Fibroblast of the aortic adventitia (primary cell): Measurements from ENCODE around the gene DNAH8. TPM values are rescaled to one million over a fixed set of nuclear protein-coding genes. Genes with fewer than 3 reads are reported as not detected.

Source experiments
- DNase-seq: peaks from one replicate; pipeline ENCODE4 v3.0.0-alpha.2; 2010; ENCODE audit warnings: low read depth
- H3K4me3 ChIP-seq: 2 replicates; pipeline ENCODE4 v1.5.1; 2011; ENCODE audit warnings: low read depth, mild to moderate bottlenecking, control low read depth, low read length, moderate library complexity
- total RNA-seq: library from RNA; depleted of rRNA; stranded (reverse); fragments of >200 nt; gene quantifications from 2 replicates; pipeline ENCODE4 v1.2.3, GENCODE V29; 2012; ENCODE audit warnings: low replicate concordance
- TF ChIP-seq, protein P1 (sequence below): IDR thresholded peaks from 2 replicates; pipeline ENCODE4 v1.5.1; 2011; ENCODE audit warnings: mild to moderate bottlenecking, low read length, control low read depth, inconsistent platforms; ENCODE audit not compliant: insufficient read depth

The DNAH8 gene
- total RNA-seq, 1 donor = not detected

DNA sequence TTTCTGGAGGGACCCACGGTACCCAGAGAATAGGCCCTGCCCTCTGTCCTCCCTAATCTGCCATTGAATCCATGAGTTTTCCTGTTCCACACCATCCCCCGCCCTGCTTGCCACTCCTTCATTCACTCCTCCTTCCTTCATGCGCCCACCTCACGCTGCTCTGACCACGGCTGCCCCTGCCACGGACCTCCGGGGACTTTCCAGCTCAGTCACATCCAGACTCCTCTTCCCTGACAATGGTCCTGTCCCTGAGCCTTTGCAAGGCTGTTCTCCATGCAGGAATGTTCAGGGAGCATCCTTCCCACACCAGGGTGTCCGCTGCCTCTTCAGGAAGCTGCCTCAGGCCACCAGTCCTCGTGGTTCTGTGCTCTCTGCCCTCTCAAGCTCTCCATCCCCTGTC is 359.4 kb downstream of the DNAH8 start:
- no peak overlapping the region for H3K4me3 ChIP-seq
- TF ChIP-seq, protein P1, sequence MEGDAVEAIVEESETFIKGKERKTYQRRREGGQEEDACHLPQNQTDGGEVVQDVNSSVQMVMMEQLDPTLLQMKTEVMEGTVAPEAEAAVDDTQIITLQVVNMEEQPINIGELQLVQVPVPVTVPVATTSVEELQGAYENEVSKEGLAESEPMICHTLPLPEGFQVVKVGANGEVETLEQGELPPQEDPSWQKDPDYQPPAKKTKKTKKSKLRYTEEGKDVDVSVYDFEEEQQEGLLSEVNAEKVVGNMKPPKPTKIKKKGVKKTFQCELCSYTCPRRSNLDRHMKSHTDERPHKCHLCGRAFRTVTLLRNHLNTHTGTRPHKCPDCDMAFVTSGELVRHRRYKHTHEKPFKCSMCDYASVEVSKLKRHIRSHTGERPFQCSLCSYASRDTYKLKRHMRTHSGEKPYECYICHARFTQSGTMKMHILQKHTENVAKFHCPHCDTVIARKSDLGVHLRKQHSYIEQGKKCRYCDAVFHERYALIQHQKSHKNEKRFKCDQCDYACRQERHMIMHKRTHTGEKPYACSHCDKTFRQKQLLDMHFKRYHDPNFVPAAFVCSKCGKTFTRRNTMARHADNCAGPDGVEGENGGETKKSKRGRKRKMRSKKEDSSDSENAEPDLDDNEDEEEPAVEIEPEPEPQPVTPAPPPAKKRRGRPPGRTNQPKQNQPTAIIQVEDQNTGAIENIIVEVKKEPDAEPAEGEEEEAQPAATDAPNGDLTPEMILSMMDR = no peak
- no peak for DNase-seq

DNA sequence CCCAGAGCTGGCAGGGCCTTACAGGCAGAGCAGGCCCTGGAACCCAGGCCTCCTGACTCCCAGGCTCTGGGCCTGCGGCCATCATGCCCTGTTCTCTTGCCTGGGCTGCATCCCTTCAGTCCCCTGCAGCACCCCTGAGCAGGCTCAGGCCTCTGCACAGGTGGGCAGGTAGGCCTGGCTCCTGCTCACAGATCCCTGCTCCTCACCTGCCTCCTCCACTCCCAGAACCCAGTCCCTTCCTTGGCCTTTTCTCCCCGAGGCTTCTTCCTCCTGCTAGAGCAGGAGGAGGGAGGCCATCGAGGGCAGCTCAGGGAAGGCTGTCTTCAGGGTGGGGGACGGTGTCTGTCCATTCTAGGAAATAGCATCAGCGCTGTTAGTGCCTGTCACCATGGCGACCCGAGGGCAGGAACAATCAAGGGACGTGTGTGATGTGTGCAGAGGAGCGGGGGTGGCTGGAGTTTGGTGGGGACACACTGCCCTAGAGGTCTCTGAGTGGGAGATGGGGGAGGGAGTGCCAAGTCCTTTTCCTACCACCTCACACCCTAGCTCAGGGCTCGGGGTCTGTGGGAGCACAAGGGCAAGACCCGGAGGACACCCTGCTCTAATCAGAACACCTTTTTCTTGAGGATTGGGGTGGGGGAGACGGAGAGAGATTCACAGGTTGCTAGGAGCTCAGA is 360.0 kb downstream of the DNAH8 start:
- no peak overlapping the region for H3K4me3 ChIP-seq
- TF ChIP-seq, protein P1 = no peak

DNA sequence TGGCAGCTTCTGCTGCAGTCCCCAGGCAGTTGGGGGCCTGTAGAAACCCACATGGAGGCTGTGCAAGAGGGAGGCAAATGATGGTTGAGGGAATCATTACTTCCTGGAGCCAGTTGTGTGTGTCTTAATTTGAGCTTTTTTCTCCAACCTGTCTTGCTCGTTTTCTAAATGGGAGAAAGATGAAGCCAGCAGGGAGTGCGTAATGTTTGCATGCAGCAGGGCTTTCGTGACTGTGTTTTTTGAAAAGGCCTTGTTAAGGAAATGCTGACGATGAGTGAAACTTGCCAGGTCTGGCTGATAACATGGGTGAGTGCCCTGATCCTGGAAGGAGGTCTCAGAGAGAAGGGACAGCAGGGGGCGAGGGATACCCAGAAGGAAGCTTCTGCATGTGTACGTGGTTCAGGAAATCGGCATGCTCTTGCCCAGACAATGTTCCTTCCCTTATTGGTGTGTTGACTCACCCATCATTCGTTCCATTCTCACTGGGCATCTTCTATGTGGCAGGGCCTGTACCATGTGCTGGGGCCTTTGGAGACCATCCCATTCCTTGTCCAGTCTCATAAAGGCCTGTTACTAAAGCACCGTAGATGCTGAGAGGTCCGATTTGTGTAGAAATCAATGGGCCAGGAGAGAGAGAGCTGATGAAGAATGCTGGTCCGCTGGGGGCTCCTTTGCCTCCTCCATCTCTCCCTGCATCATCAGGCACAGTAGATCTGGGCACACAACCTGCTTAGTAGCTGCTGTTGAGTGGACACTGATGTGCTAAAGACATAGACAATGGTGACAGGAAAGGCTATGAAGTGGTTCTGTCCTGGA is 360.9 kb downstream of the DNAH8 start:
- no peak for DNase-seq
- H3K4me3 ChIP-seq = no peak overlapping the region
- TF ChIP-seq, protein P1 = no peak

More for the DNA sequence above, 360.0 kb downstream of the DNAH8 start:
- no peak for DNase-seq

DNA sequence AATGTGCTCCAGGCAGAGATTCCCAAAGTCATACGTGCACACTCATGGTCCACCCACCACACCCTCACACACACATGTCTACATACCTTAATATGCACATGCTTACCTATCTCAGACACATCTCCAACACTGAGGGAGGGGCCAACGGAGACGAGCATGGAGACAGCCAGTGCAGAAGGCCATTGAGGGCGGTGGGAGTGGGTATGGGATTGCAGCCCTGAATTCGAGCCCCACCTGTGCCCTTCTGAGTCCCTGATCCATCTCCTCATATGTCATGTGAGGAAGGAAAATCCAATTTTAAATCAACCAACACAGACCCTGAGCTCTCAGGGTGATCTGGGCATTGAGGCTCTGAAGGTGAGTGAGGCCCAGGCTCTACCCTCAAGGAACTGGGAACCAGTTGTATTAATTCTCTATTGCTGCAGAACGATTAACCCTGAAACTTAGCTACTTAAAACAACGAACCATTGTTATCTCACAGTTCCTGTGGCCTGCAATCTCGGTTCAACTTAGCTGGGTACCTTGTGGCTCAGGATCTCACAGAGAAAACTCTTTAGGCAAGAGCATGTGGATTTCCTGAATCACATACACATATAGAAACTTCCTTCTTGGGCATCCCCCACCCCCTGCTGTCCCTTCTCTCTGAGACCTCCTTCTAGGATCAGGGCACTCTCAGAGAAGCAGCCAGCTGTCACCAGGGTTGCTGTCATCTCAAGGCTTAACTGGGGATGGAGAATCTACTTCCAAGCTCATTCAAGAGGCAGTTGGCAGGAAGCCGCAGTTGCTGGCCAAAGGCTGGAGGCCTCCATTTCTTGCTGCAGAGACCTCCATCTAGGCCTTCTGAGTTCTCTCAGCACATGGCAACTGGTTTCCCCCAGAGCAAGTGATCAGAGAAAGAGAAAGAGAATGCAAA is 361.8 kb downstream of the DNAH8 start:
- TF ChIP-seq, protein P1 = no peak
- DNase-seq = no peak
- H3K4me3 ChIP-seq = no peak overlapping the region

DNA sequence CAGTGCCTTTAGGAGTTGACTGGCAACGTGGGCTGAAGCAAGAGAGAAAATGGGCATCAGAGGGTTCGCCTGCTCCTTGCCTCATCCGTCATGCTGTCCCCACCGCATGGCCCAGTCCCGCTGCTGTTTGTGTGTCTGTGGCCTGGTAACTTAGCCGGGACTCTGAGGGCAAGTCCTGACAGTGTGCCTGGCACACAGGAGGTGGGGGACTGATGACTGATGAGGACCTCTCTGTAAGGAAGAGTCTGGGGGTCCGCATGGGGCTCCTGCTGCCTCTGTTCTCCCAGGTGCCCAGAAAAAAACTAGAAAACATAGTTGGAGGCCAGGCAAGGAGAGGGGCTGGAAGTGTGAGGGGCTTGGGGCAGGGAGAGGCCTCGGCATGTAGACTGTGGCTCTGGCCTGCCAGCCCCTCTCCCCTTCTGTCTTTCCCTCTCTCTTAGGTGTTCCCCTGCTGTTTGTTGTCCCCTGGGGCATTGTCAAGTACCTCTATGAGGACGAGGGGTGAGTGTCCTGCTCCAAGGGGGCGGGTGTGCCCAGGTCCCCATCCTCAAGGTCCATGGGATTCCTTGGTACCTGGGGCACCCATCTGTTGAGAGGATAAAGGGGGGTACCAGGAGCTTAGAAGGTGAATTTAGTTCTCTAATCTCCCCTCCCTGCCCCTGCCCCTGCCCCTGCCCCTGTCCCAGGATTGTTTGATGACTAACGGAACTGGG is 362.9 kb downstream of the DNAH8 start:
- no peak for DNase-seq
- TF ChIP-seq, protein P1 = no peak

DNA sequence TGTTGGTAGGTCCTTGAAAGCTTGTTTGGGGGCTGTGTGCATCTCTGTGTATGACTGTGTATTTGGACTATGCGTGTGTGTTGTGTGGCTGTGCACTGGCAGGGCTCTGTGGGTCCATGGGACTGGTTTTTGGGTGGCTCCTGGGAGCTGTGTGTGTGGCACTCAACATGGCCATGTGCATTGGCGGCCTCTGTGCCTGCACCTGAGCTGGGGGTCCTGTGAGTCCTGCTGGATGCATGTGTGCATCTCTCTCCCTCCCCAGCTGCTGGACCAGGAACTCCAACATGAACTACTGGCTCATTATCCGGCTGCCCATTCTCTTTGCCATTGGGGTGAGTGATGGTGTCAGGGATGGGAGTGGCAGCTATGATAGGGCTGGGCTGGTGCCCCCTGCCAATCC is 363.6 kb downstream of the DNAH8 start:
- H3K4me3 ChIP-seq = no peak overlapping the region
- no peak for DNase-seq
- TF ChIP-seq, protein P1 = no peak

More for the DNA sequence above, 362.9 kb downstream of the DNAH8 start:
- no peak overlapping the region for H3K4me3 ChIP-seq
